Smooth muscle cell (in vitro differentiated cells): ENCODE results near the gene CRB2. TPM values are rescaled to one million over a fixed set of nuclear protein-coding genes. Genes with fewer than 3 reads are reported as not detected.

Experiments
- DNase-seq: peaks from one replicate; lab custom pipeline; 2025; ENCODE audit not compliant: unreplicated experiment; lab: John Stamatoyannopoulos, UW
- H2AFZ ChIP-seq: fragments of 200-600 bp; sonication (generic); 2 replicates; pipeline ENCODE4 v1.6.0; 2016; ENCODE audit warnings: antibody characterized with exemption, low read depth, mild to moderate bottlenecking
- H3F3A ChIP-seq: fragments of 200-600 bp; sonication (generic); 2 replicates; pipeline ENCODE4 v1.6.0; 2017; ENCODE audit warnings: antibody characterized with exemption, low read depth
- H3K27ac ChIP-seq: fragments of 200-600 bp; sonication (generic); 2 replicates; pipeline ENCODE4 v1.5.1; 2016; ENCODE audit warnings: low read depth, mild to moderate bottlenecking
- H3K27me3 ChIP-seq: fragments of 200-600 bp; sonication (generic); 2 replicates; pipeline ENCODE4 v1.6.1; 2016; ENCODE audit warnings: low read depth, mild to moderate bottlenecking
- H3K36me3 ChIP-seq: fragments of 200-600 bp; sonication (generic); 2 replicates; pipeline ENCODE4 v1.5.1; 2016; ENCODE audit warnings: low read depth
- H3K4me1 ChIP-seq: fragments of 200-600 bp; sonication (generic); 2 replicates; pipeline ENCODE4 v1.5.1; 2016; ENCODE audit warnings: low read depth
- H3K4me2 ChIP-seq: fragments of 200-600 bp; sonication (generic); 2 replicates; pipeline ENCODE4 v1.6.0; 2016; ENCODE audit warnings: mild to moderate bottlenecking
- H3K4me3 ChIP-seq: fragments of 200-600 bp; sonication (generic); 2 replicates; pipeline ENCODE4 v1.5.1; 2016; ENCODE audit warnings: mild to moderate bottlenecking
- H3K79me2 ChIP-seq: fragments of 200-600 bp; sonication (generic); 2 replicates; pipeline ENCODE4 v1.6.0; 2016; ENCODE audit warnings: low read depth, mild to moderate bottlenecking
- H3K9ac ChIP-seq: fragments of 200-600 bp; sonication (generic); 2 replicates; pipeline ENCODE4 v1.6.0; 2016; ENCODE audit warnings: low read depth
- H3K9me3 ChIP-seq: fragments of 200-600 bp; sonication (generic); replicated peaks from 2 replicates; pipeline ENCODE4 v1.5.1; 2016; ENCODE audit warnings: low read depth
- H4K20me1 ChIP-seq: fragments of 200-600 bp; sonication (generic); 2 replicates; pipeline ENCODE4 v1.6.0; 2016; ENCODE audit warnings: low read depth
- WGBS: methylation state at CpG from one replicate; pipeline ENCODE4 v1.1.7; 2016; ENCODE audit warnings: low lambda C conversion rate; 5-methylcytosine and 5-hydroxymethylcytosine counted together
- polyA plus RNA-seq: library from polyadenylated mRNA; unstranded; fragments of >200 nt; fragmentation: Nextera tagmentation; extraction: Ambion mirVana; gene quantifications from 2 replicates; pipeline ENCODE4 v1.2.1, GENCODE V29; 2016
- total RNA-seq: library from RNA; depleted of rRNA; stranded (reverse); fragments of >200 nt; gene quantifications from 2 replicates; pipeline ENCODE4 v1.2.3, GENCODE V29; 2014
- TF ChIP-seq, protein P1 (sequence below): fragments of 200-600 bp; sonication (generic); IDR thresholded peaks from 2 replicates; pipeline ENCODE4 v1.5.1; 2017; ENCODE audit warnings: borderline replicate concordance, mild to moderate bottlenecking, antibody characterized with exemption; ENCODE audit not compliant: insufficient read depth, poor library complexity, severe bottlenecking

The CRB2 gene
- total and polyA plus RNA-seq, 2 experiments from 2014 or later, result 1.7 to 3.1 TPM

DNA sequence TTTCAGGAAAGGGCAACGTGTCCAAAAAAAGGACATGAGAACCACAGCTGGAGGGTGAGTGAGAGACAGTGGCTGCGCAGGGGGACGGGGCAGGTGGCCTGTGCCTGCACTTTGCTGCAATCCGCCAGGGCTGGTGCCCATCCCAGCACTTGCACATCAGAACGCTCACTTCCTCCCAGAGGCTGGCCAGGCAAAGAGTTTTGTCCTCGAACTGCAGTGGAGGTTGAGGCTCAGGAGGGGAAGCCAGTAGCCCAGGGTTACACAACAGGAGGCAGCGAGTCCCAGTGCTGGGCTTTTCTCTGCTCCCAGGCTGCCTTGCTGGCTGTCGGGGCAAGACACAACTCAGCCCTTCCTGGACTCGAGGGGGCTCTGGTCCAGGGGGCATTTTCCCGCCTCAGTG, 33.1 kb downstream of the CRB2 start:
- Histone ChIP-seq H3K9me3 (no peaks in the 10 kb centered on the region), H3K27me3 (no peaks in the 10 kb centered on the region), H3K4me2 (no peak overlapping the region), H3F3A (no peaks in the 10 kb centered on the region), H3K4me3 (no peak overlapping the region), H3K36me3 (no peaks in the 10 kb centered on the region), H3K4me1 (no peaks in the 10 kb centered on the region), H3K9ac (no peak overlapping the region), H3K27ac (no peak overlapping the region), H3K79me2 (no peaks in the 10 kb centered on the region), H2AFZ (no peak overlapping the region), H4K20me1 (no peaks in the 10 kb centered on the region)
- no peak for DNase-seq
- TF ChIP-seq, protein P1, sequence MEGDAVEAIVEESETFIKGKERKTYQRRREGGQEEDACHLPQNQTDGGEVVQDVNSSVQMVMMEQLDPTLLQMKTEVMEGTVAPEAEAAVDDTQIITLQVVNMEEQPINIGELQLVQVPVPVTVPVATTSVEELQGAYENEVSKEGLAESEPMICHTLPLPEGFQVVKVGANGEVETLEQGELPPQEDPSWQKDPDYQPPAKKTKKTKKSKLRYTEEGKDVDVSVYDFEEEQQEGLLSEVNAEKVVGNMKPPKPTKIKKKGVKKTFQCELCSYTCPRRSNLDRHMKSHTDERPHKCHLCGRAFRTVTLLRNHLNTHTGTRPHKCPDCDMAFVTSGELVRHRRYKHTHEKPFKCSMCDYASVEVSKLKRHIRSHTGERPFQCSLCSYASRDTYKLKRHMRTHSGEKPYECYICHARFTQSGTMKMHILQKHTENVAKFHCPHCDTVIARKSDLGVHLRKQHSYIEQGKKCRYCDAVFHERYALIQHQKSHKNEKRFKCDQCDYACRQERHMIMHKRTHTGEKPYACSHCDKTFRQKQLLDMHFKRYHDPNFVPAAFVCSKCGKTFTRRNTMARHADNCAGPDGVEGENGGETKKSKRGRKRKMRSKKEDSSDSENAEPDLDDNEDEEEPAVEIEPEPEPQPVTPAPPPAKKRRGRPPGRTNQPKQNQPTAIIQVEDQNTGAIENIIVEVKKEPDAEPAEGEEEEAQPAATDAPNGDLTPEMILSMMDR, result no peak
- WGBS, result 86% methylated on average over 10 of the region's 10 CpGs

DNA sequence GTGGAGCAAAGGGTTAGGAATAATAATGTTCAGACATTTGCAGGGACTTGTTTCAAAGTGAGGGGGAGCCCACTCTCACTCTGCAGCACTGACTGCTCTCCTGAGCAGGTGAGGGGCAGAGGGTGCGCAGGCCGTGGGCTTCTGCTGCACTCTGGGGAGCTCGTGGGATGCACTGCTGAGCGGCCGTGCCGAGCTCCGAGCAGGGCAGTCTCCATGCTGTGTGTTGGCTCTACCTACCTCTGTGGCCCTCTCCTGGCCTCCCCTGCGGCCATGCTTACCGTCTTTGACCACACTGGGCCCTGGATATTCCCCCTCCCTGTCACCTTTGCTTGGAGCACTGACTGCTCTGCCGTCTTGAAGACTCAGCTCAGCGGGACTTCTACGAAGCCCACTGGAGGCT, 33.7 kb downstream of the CRB2 start:
- H2AFZ ChIP-seq, result no peak overlapping the region
- 79% methylated on average over 12 of the region's 12 CpGs for WGBS
- H3K9ac ChIP-seq, result no peak overlapping the region
- H3K27ac ChIP-seq, result no peak overlapping the region
- no peak for DNase-seq
- no peaks in the 10 kb centered on the region for H3K79me2 ChIP-seq
- TF ChIP-seq, protein P1, result no peak
- H4K20me1 ChIP-seq, result no peaks in the 10 kb centered on the region
- no peaks in the 10 kb centered on the region for H3F3A ChIP-seq
- no peak overlapping the region for H3K4me3 ChIP-seq
- no peak overlapping the region for H3K4me2 ChIP-seq
- no peaks in the 10 kb centered on the region for H3K36me3 ChIP-seq
- no peaks in the 10 kb centered on the region for H3K27me3 ChIP-seq
- no peaks in the 10 kb centered on the region for H3K4me1 ChIP-seq
- H3K9me3 ChIP-seq, result no peaks in the 10 kb centered on the region

DNA sequence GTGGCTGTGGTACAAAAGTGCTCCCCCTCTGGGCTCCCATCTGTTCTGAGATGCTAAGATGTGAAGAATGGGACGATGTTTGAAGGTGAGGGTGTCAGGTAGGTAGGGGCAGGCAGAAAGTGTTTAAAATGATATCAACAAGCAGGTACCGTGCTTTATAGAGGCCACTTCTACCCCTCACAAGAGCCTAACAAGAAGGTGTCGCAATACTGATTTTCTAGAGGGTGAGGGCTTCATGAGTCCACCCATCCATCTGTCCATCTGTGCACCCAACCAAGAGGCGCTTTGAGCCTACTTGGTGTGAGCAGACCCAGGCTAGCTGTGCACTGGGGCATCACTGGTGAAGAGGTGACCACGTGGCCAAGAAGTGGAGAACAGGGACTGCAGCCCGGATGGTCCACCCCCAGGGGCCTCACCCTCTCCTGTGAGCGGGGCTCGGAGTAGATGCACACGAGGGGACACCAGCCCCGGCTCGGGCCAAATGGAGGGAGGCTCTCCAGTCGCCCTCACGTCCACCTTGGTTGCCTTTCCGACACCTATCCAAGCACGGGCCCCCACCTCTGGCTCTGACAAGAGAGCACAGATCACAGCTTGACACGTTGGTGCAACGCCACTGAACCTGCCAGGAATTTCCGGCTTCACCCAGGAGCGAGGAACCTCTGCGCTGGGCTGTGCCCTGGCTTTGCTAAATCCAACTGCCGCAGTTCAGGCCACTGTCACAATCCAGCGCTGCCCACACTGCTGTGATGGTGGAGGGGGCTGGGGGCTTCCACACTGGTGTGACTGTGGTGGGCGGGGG, 34.5 kb downstream of the CRB2 start:
- H3K9me3 ChIP-seq, result no peaks in the 10 kb centered on the region
- no peaks in the 10 kb centered on the region for H3F3A ChIP-seq
- H4K20me1 ChIP-seq, result no peaks in the 10 kb centered on the region
- no peaks in the 10 kb centered on the region for H3K36me3 ChIP-seq
- no peak overlapping the region for H2AFZ ChIP-seq
- H3K4me2 ChIP-seq, result no peak overlapping the region
- no peak overlapping the region for H3K4me3 ChIP-seq
- H3K27me3 ChIP-seq, result no peaks in the 10 kb centered on the region
- no peak for DNase-seq
- TF ChIP-seq, protein P1, result no peak
- 91% methylated on average over 23 of the region's 23 CpGs for WGBS
- H3K27ac ChIP-seq, result no peak overlapping the region
- H3K9ac ChIP-seq, result no peak overlapping the region
- H3K4me1 ChIP-seq, result no peaks in the 10 kb centered on the region
- no peaks in the 10 kb centered on the region for H3K79me2 ChIP-seq

DNA sequence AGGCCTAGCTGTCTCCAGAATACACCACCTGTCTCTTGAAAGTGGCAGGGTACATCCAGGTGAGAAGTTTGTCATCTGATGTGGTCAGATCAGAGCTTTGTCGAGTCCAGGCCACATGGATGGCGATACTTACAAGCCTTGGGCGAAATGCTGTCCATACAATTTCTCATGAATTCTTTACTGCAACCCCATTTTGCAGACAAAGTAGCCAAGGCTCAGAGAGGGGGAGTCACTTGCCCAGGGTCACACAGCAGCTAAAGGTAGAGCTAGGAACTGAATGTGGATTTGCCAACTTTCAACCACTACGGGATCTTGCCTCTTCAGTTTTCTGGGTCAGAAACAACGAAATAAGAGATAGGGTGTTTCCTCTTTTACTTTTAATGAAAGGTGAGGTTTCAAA, 35.2 kb downstream of the CRB2 start:
- Histone ChIP-seq H3K4me2 (no peak overlapping the region), H3K27me3 (no peaks in the 10 kb centered on the region), H4K20me1 (no peaks in the 10 kb centered on the region), H3K9me3 (no peaks in the 10 kb centered on the region), H2AFZ (no peak overlapping the region), H3K27ac (no peak overlapping the region), H3K36me3 (no peaks in the 10 kb centered on the region), H3K4me1 (no peaks in the 10 kb centered on the region), H3K79me2 (no peaks in the 10 kb centered on the region), H3K9ac (no peak overlapping the region), H3K4me3 (no peak overlapping the region), H3F3A (no peaks in the 10 kb centered on the region)
- TF ChIP-seq, protein P1, result no peak
- WGBS, result 92% methylated on average over 5 of the region's 5 CpGs
- no peak for DNase-seq
